GM12873 (cell line): ENCODE data around the gene SCGN.

Experiments used
- CTCF ChIP-seq: IDR thresholded peaks from 2 replicates; pipeline ENCODE4 v1.5.1; 2012; ENCODE audit warnings: low read depth, mild to moderate bottlenecking, moderate library complexity, low read length, control low read depth; ENCODE audit not compliant: insufficient read depth; ENCODE audit errors: missing control alignments

The SCGN gene

GRCh38 chr6:25640446-25640845 lies 11.6 kb upstream of the SCGN start:
- no peak for TF ChIP-seq CTCF

- no peak for TF ChIP-seq CTCF
These were observed 11.1 kb upstream of the SCGN start for GRCh38 chr6:25640891-25641290.

- no peak for TF ChIP-seq CTCF
These were observed 10.6 kb upstream of the SCGN start for GRCh38 chr6:25641377-25641776.

GRCh38 chr6:25641940-25642666 lies 9.9 kb upstream of the SCGN start:
- no peak for TF ChIP-seq CTCF

- no peak for TF ChIP-seq CTCF
These were observed 9.2 kb upstream of the SCGN start for GRCh38 chr6:25642667-25643328.

GRCh38 chr6:25645916-25646315 lies 6.1 kb upstream of the SCGN start:
- TF ChIP-seq CTCF: no peak

- TF ChIP-seq CTCF: no peak
These were observed 2.4 kb upstream of the SCGN start for GRCh38 chr6:25649611-25650010.
